ENCODE measurements around the gene HPS1.

HPS1 gene

GRCh38 chr10:98410759-98411158 is 36.0 kb downstream of the HPS1 start:
- DNase-seq, result no peak

GRCh38 chr10:98410135-98410743 is 36.5 kb downstream of the HPS1 start:
- no peak for DNase-seq

GRCh38 chr10:98408799-98409198 is 37.9 kb downstream of the HPS1 start:
- DNase-seq, result no peak

GRCh38 chr10:98407744-98408241 is 38.9 kb downstream of the HPS1 start:
- DNase-seq, result no peak

- DNase-seq, result no peak
Measured at GRCh38 chr10:98407017-98407743, 39.6 kb downstream of the HPS1 start.

- DNase-seq, result no peak
Measured at GRCh38 chr10:98405422-98405821, 41.3 kb downstream of the HPS1 start.

- no peak for DNase-seq
Measured at GRCh38 chr10:98404571-98405359, 42.0 kb downstream of the HPS1 start.

GRCh38 chr10:98403812-98404504 is 42.8 kb downstream of the HPS1 start:
- DNase-seq, result no peak

- DNase-seq, result no peak
Measured at GRCh38 chr10:98402931-98403718, 43.6 kb downstream of the HPS1 start.

GRCh38 chr10:98402478-98402877 is 44.3 kb downstream of the HPS1 start:
- no peak for DNase-seq

GRCh38 chr10:98400482-98400881 is 46.3 kb downstream of the HPS1 start:
- no peak for DNase-seq

- no peak for DNase-seq
Measured at GRCh38 chr10:98399784-98400183, 47.0 kb downstream of the HPS1 start.

GRCh38 chr10:98397089-98397600 is 49.6 kb downstream of the HPS1 start:
- DNase-seq, result no peak

GRCh38 chr10:98396096-98397063 is 50.4 kb downstream of the HPS1 start:
- DNase-seq, result no peak

- no peak for DNase-seq
Measured at GRCh38 chr10:98394851-98395440, 51.8 kb downstream of the HPS1 start.

GRCh38 chr10:98391578-98391991 is 55.1 kb downstream of the HPS1 start:
- no peak for DNase-seq

- no peak for DNase-seq
Measured at GRCh38 chr10:98391065-98391464, 55.7 kb downstream of the HPS1 start.

- DNase-seq, result no peak
Measured at GRCh38 chr10:98390406-98390805, 56.3 kb downstream of the HPS1 start.

GRCh38 chr10:98389398-98389797 is 57.3 kb downstream of the HPS1 start:
- no peak for DNase-seq

GRCh38 chr10:98388101-98388655 is 58.6 kb downstream of the HPS1 start:
- DNase-seq, result peak; percentile 29
